Neural cell (in vitro differentiated cells): ENCODE measurements around the gene RAB5A. TPM values are rescaled to one million over a fixed set of nuclear protein-coding genes. Genes with fewer than 3 reads are reported as not detected.
"Not testable (repeated sequence)": the region's sequence is repeated elsewhere in the genome, so short reads cannot be mapped to it uniquely, and the experiment has no call there.

Source experiments
- H2AFZ ChIP-seq: fragments of 200-600, 300-800 bp; sonication (generic), shearing (Covaris generic); 2 replicates; pipeline ENCODE4 v1.6.0; 2014; ENCODE audit warnings: low read depth, mild to moderate bottlenecking, antibody characterized with exemption, low read length, moderate library complexity
- H3F3A ChIP-seq: fragments of 200-600 bp; shearing (Covaris generic); 2 replicates; pipeline ENCODE4 v1.6.1; 2016; ENCODE audit warnings: mild to moderate bottlenecking, moderate library complexity, mixed read lengths, antibody characterized with exemption, low read length; ENCODE audit not compliant: insufficient read depth, poor library complexity, severe bottlenecking
- H3K27ac ChIP-seq: fragments of 200-600, 300-800 bp; sonication (generic), shearing (Covaris generic); 2 replicates; pipeline ENCODE4 v1.5.1; 2014; ENCODE audit warnings: mild to moderate bottlenecking, low read length, moderate library complexity
- H3K27me3 ChIP-seq: fragments of 300-800, 200-600 bp; sonication (generic), shearing (Covaris generic); 2 replicates; pipeline ENCODE4 v1.6.0; 2014; ENCODE audit warnings: mild to moderate bottlenecking, low read depth, low read length, moderate library complexity; ENCODE audit not compliant: insufficient read depth
- H3K36me3 ChIP-seq: fragments of 300-800, 200-600 bp; sonication (generic), shearing (Covaris generic); 2 replicates; pipeline ENCODE4 v1.5.1; 2014; ENCODE audit warnings: mild to moderate bottlenecking, antibody characterized with exemption, low read length, moderate library complexity; ENCODE audit not compliant: insufficient read depth
- H3K4me2 ChIP-seq: fragments of 300-800, 200-600 bp; sonication (generic), shearing (Covaris generic); 2 replicates; pipeline ENCODE4 v1.6.0; 2014; ENCODE audit warnings: mild to moderate bottlenecking, low read length
- H3K4me3 ChIP-seq: fragments of 300-800, 200-600 bp; sonication (generic), shearing (Covaris generic); 2 replicates; pipeline ENCODE4 v1.5.1; 2014; ENCODE audit warnings: mild to moderate bottlenecking, low read length, moderate library complexity
- H3K79me2 ChIP-seq: fragments of 200-600 bp; shearing (Covaris generic); replicated peaks from 2 replicates; pipeline ENCODE4 v1.6.0; 2014; ENCODE audit warnings: mild to moderate bottlenecking, low read length, moderate library complexity; ENCODE audit not compliant: insufficient read depth
- H3K9ac ChIP-seq: fragments of 300-800, 200-600 bp; sonication (generic), shearing (Covaris generic); 2 replicates; pipeline ENCODE4 v1.6.1; 2016; ENCODE audit warnings: mild to moderate bottlenecking, low read length, mixed read lengths
- H3K9me2 ChIP-seq: fragments of 200-600 bp; shearing (Covaris generic); 2 replicates; pipeline ENCODE4 v1.6.1; 2016; ENCODE audit warnings: mild to moderate bottlenecking, low read length, mixed read lengths; ENCODE audit not compliant: insufficient read depth
- H3K9me3 ChIP-seq: fragments of 200-600, 300-800 bp; sonication (generic), shearing (Covaris generic); 2 replicates; pipeline ENCODE4 v1.6.1; 2016; ENCODE audit warnings: mild to moderate bottlenecking, mixed run types, low read length, moderate library complexity, mixed read lengths
- H4K20me1 ChIP-seq: fragments of 200-600 bp; shearing (Covaris generic); 2 replicates; pipeline ENCODE4 v1.6.1; 2016; ENCODE audit warnings: mild to moderate bottlenecking, mixed run types; ENCODE audit not compliant: insufficient read depth
- CTCF ChIP-seq: fragments of 450-650 bp; IDR thresholded peaks from 2 replicates; pipeline ENCODE4 v1.5.1; 2014; ENCODE audit warnings: antibody characterized with exemption, mild to moderate bottlenecking, moderate library complexity; ENCODE audit not compliant: poor library complexity, severe bottlenecking
- EP300 ChIP-seq: fragments of 450-650 bp; conservative IDR thresholded peaks from 2 replicates; pipeline ENCODE4 v1.6.1; 2014; ENCODE audit warnings: antibody characterized with exemption, mild to moderate bottlenecking, moderate library complexity; ENCODE audit not compliant: poor library complexity, severe bottlenecking
- EZH2 ChIP-seq: fragments of 200-600, 300-800 bp; shearing (Covaris generic), sonication (generic); IDR thresholded peaks from 2 replicates; pipeline ENCODE4 v1.6.1; 2014; ENCODE audit warnings: antibody characterized with exemption, low read length, borderline replicate concordance, mild to moderate bottlenecking; ENCODE audit not compliant: insufficient read depth, poor library complexity, severe bottlenecking
- MXI1 ChIP-seq: fragments of 450-650 bp; conservative IDR thresholded peaks from 2 replicates; pipeline ENCODE4 v1.6.1; 2014; ENCODE audit warnings: antibody characterized with exemption, mild to moderate bottlenecking; ENCODE audit not compliant: poor library complexity, severe bottlenecking
- POLR2AphosphoS5 ChIP-seq: IDR thresholded peaks from 2 replicates; pipeline ENCODE4 v1.6.1; 2012
- RAD21 ChIP-seq: fragments of 450-650 bp; conservative IDR thresholded peaks from 2 replicates; pipeline ENCODE4 v1.6.1; 2014; ENCODE audit warnings: antibody characterized with exemption, mild to moderate bottlenecking, moderate library complexity
- REST ChIP-seq: IDR thresholded peaks from 2 replicates; pipeline ENCODE4 v1.6.1; 2012; ENCODE audit warnings: borderline replicate concordance
- SMC3 ChIP-seq: fragments of 450-650 bp; conservative IDR thresholded peaks from 2 replicates; pipeline ENCODE4 v1.6.1; 2014; ENCODE audit warnings: antibody characterized with exemption, mild to moderate bottlenecking, moderate library complexity; ENCODE audit not compliant: poor library complexity
- TAF1 ChIP-seq: IDR thresholded peaks from 2 replicates; pipeline ENCODE4 v1.6.1; 2012; ENCODE audit warnings: low read depth
- polyA plus RNA-seq: library from polyadenylated mRNA; depleted of rRNA; stranded (reverse); fragments of >200 nt; gene quantifications from 2 replicates; pipeline ENCODE4 v1.2.3, GENCODE V29; 2014

Gene RAB5A
- polyA plus RNA-seq, 1 donor from 2014 or later = 47.2 TPM

- no peak overlapping the region for H3K4me2 ChIP-seq
- H3K27ac ChIP-seq = no peak overlapping the region
- no peaks in the 10 kb centered on the region for H3K36me3 ChIP-seq
- H2AFZ ChIP-seq = no peak overlapping the region
- H3K79me2 ChIP-seq = no peaks in the 10 kb centered on the region
- H3K27me3 ChIP-seq = no peaks in the 10 kb centered on the region
- H3F3A ChIP-seq = no peaks in the 10 kb centered on the region
- no peaks in the 10 kb centered on the region for H4K20me1 ChIP-seq
- TF ChIP-seq TAF1 = no peak
- no peak for TF ChIP-seq MXI1
- TF ChIP-seq SMC3 = no peak
- TF ChIP-seq POLR2AphosphoS5 = no peak
- H3K9me3 ChIP-seq = no peaks in the 10 kb centered on the region
- H3K4me3 ChIP-seq = no peak overlapping the region
- H3K9ac ChIP-seq = no peak overlapping the region
- H3K9me2 ChIP-seq = no peaks in the 10 kb centered on the region
Measured at GRCh38 chr3:19899264-19899663, 47.6 kb upstream of the RAB5A start.

- not testable (repeated sequence) for H2AFZ ChIP-seq, H3K4me3 ChIP-seq, H3K27me3 ChIP-seq, H3F3A ChIP-seq, H3K27ac ChIP-seq, H3K4me2 ChIP-seq, H3K36me3 ChIP-seq, H4K20me1 ChIP-seq, H3K79me2 ChIP-seq, H3K9ac ChIP-seq, H3K9me3 ChIP-seq, H3K9me2 ChIP-seq
Measured at GRCh38 chr3:19899833-19900232, 47.1 kb upstream of the RAB5A start.

- Histone ChIP-seq H3K27me3 (no peaks in the 10 kb centered on the region), H3K36me3 (no peaks in the 10 kb centered on the region), H3K9ac (no peak overlapping the region), H4K20me1 (no peaks in the 10 kb centered on the region), H3K9me3 (no peaks in the 10 kb centered on the region), H3K27ac (no peak overlapping the region), H2AFZ (no peak overlapping the region), H3K9me2 (no peaks in the 10 kb centered on the region), H3F3A (no peaks in the 10 kb centered on the region), H3K4me3 (no peak overlapping the region), H3K4me2 (no peak overlapping the region), H3K79me2 (no peaks in the 10 kb centered on the region)
- TF ChIP-seq CTCF = no peak
- no peak for TF ChIP-seq TAF1
- no peak for TF ChIP-seq REST
- TF ChIP-seq MXI1 = no peak
- TF ChIP-seq RAD21 = no peak
- no peak for TF ChIP-seq EP300
- no peak for TF ChIP-seq POLR2AphosphoS5
- TF ChIP-seq EZH2 = no peak
- TF ChIP-seq SMC3 = no peak
Measured at GRCh38 chr3:19901337-19901736, 45.6 kb upstream of the RAB5A start.
